Measurements from ENCODE around the gene SCN9A.
"Not testable (repeated sequence)": the region's sequence is repeated elsewhere in the genome, so short reads cannot be mapped to it uniquely, and the experiment has no call there.

The SCN9A gene

GRCh38 chr2:166373951-166374350 is 1.8 kb downstream of the SCN9A start:
- DNase-seq = no peak

GRCh38 chr2:166373539-166373938 is 2.2 kb downstream of the SCN9A start:
- no peak for DNase-seq

GRCh38 chr2:166373105-166373504 is 2.6 kb downstream of the SCN9A start:
- no peak for DNase-seq

GRCh38 chr2:166372046-166372445 is 3.7 kb downstream of the SCN9A start:
- DNase-seq = no peak

DNA sequence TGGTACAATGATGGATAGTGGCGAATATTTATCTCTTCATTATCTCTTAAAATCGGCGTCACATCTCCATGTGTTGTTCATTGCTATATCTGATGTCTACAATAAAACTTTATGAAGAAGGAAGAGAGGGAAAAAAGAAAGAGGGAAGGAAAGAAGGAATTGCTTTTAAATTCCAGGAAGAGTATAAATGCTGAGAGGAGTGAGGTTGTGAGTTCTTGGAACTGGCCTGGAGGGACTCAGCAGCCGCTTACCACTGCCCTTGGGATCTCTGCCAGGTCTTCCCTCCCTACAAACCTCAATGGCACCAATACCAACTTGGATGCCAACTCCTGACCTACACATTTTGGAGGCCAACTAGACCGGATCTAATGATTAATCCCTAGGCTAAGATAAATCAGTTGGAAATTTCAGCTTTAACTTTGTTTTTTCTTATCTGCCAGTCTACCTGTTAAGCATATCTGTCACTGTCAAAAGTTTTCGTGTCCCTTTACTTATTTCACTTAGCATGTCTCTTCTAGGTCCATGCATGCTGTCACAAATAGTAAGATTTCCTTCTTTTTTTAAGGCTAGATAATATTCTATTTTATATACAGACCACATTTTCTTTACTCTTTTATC is 9.8 kb downstream of the SCN9A start:
- no peak for DNase-seq

- DNase-seq = no peak
Measured at GRCh38 chr2:166365239-166365638, 10.5 kb downstream of the SCN9A start.

DNA sequence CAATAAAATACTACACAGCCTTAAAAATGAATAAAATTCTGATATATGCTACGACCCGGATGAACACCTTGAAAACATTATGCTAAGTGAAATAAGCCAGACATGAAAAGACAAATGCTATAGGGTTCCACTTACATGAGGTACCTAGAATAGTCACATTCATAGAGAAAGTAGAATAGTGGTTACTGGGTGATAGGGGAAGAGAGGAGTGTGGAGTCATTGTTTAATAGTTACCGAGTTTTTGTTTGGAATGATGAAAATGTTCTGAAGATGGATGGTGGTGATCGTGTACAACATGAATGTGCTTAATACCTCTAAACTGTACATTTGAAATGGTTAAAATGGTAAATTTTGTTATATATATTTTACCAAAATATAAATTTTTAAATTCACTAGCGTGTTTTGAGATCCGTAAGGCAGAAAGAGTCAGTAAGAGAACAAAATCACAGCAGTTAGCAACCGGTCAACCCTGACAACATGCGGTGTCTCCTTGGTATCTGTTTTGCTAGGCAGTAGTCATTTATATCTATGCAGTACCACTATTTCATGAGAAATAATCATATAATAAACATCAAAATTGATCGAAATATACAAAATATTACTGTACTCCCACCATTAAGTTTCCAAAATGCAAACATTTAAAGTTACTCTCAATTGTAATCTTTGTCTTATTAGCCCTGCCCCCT is 11.1 kb downstream of the SCN9A start:
- DNase-seq = no peak

DNA sequence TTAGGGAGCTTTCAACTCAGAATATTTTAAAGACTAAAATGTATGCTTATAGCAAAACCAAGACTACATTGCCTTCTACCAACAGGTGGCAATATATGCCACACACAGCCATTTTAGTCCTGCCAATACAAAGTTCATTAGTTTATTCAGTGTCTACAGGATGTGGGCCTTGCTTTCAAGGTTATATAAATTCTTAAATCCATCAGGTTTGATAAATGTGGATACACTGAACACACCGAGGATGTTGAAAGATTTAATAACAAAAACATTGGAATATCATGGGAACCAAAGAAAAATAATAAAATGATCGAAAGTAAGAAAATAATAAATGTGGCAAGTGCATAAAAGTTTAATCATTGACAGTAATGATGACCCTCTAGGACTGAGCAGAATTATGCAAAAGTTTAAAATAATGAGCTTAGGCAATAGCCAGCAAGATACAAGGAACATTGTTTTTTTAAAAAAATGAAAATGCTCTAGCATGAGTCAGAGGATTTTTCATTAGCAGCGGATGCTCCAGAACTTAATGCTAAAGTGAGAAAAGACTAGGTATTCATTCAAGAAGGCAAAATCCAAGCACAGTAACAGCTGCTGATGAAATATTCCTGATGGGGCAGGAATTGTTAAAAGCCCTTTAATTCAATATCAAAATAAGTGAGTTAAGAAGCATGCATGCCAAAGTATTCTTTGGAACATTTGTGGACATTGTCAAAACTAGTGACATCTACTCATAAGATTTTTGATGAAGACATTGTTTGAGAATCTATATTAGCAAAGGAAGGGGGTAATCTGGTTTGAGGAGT is 14.2 kb downstream of the SCN9A start:
- DNase-seq = no peak

GRCh38 chr2:166360906-166361305 is 14.8 kb downstream of the SCN9A start:
- no peak for DNase-seq

- DNase-seq = no peak
Measured at GRCh38 chr2:166360426-166360825, 15.3 kb downstream of the SCN9A start.

DNA sequence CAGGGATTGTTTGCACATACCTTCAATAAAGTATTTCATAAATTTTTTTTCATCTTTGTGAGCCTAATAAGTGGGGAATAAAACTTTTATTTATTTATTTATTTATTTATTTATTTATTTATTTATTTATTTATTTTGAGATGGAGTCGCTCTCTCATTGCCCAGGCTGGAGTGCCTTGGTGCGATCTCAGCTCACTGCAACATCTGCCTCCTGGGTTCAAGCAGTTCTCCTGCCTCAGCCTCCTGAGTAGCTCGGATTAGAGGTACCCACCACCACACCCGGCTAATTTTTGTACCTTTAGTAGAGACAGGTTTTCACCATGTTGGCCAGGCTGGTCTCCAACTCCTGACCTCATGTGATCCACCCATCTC is 17.8 kb downstream of the SCN9A start:
- DNase-seq = not testable (repeated sequence)

DNA sequence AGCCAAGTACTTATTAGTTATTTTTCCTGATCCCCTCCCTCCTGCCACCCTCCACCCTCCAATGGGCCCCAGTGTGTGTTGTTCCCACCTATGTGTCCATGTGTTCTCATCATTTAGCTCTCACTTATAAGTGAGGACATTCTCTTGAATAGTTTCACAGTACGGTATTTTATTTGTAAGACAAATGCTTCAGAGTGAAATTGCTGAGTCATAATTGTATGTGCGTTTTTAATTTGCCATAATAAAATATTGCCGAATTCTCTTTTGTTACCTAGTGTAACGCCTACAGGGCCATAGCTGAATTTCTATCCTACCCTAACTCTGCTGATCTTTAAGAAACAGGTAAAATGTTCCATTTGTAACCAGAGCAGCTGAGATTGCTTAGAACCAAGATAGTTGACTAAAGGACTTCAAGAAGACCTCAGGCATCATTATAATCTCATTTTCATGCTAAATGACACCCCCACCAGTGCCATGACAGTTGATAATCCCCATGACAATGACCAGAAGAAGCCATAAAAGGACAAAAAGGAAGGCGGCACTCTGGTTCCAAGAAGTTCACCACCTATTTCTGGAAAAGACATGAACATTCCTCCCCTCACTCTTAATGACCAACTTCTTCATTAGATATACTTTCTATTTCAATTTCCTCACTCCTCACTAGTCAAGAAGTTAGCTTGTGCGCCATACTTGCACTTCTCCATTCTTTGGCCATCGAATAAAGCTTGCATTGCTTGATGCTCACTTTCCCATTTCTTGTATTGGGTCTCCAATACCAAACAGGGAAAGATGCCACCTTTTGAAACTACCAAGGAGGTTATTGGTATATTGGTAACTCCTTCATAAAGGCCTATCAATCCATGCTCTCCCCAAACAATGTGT is 18.4 kb downstream of the SCN9A start:
- DNase-seq = no peak

DNA sequence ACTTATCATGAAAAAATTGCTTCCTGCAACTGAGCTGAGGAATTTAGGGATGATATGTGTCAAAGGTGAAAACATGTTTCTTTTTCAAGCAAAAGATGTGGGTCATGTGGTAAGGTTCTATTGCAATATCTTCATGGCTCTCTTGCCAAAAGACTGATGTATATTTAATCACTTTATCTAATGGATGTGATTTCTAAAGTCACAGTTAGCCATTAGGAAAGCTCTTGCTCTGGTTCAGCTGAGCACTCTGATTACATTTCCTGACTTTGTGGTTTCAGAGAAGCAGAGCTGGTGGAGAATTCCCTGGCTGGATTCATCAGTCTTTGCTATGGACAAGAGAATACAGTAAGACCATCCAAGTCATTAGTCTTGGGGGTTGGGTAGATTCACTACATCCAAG is 24.4 kb downstream of the SCN9A start:
- no peak for DNase-seq

DNA sequence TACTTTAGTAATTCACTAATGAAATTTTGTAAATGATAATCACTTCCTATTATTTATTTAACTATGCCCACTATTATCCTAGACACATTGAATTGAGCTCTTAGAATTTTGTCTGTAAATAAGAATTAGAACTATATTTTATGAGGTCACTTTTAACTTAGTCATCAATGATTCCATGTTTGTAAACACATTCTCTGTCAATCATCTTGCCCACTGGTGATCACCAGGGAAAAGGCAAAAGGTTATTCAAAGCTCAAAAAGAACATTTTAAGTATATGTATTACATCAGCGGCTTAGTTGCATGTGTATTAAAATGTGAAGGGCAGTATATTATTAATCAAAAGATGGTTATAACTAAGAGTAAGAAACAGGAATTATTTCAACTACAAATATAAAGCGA is 25.2 kb downstream of the SCN9A start:
- no peak for DNase-seq

- DNase-seq = no peak
Measured at GRCh38 chr2:166344286-166345113, 31.2 kb downstream of the SCN9A start.

GRCh38 chr2:166343467-166343866 is 32.3 kb downstream of the SCN9A start:
- no peak for DNase-seq

- DNase-seq = no peak
Measured at GRCh38 chr2:166341426-166341825, 34.3 kb downstream of the SCN9A start.

DNA sequence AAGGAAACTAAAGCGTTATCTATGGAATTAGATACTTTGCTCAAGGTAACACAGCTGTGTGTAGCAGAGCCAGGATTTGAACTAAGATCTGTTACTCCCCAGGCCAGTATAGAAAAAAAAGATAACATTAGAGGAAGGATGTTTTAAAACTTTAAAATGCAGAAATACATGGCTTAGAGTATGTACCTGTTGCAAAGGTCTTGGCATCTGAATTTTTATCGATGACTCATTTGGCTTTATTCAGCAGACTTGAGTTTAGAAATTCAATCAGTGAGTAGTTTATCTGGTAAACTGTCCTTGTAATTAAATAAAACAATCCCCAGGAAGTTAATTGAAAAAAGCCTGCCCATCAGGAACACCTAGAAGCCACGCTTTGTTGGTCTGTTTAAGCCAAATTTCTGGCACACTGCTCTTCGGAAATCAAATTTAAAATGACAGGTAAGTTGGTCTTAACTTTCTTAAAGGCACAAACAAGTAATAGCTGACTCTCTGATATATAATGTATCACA is 36.9 kb downstream of the SCN9A start:
- DNase-seq = no peak

GRCh38 chr2:166337932-166338331 is 37.8 kb downstream of the SCN9A start:
- DNase-seq = no peak

DNA sequence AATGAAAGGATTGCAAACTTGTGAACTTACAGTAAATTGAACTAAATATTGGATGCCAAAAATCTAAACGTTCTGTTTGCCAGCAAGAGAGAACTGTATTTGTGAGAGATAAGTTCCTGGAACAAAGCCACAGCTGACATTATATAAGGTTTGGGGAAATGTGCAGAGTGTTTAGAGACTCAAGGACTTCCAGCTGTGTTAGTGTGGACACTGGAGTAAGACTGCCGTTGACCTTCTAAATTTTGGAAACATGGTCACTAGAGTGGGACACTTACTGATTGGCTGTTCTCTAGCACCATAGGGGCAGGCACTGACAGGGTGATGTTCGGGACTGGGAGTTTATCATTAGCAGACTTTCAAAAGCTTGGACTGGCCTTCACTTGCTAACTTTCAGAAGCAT is 40.5 kb downstream of the SCN9A start:
- no peak for DNase-seq

GRCh38 chr2:166334805-166335204 is 40.9 kb downstream of the SCN9A start:
- no peak for DNase-seq

GRCh38 chr2:166333801-166334200 is 41.9 kb downstream of the SCN9A start:
- DNase-seq = no peak
